Neuronal stem cell (in vitro differentiated cells): ENCODE measurements around the gene ZNF574.

Experiments
- DNase-seq: peaks from one replicate; pipeline ENCODE4 v3.0.0-alpha.2; 2013; ENCODE audit warnings: low spot score
- H2AFZ ChIP-seq: one replicate; pipeline ENCODE4 v1.6.1; 2013; ENCODE audit warnings: mild to moderate bottlenecking, low read length, inconsistent platforms
- H2AK5ac ChIP-seq: 2 replicates; pipeline ENCODE4 v1.6.1; 2013; ENCODE audit warnings: low read depth, mild to moderate bottlenecking, inconsistent platforms, low read length, moderate library complexity, mixed read lengths
- H2BK120ac ChIP-seq: 2 replicates; pipeline ENCODE4 v1.6.1; 2013; ENCODE audit warnings: low read depth, mild to moderate bottlenecking, inconsistent platforms, low read length, moderate library complexity, mixed read lengths
- H2BK12ac ChIP-seq: one replicate; pipeline ENCODE4 v1.6.1; 2013; ENCODE audit warnings: low read length, inconsistent platforms
- H2BK15ac ChIP-seq: 2 replicates; pipeline ENCODE4 v1.6.1; 2013; ENCODE audit warnings: mild to moderate bottlenecking, low read length, inconsistent platforms, mixed read lengths
- H2BK5ac ChIP-seq: one replicate; pipeline ENCODE4 v1.6.1; 2013; ENCODE audit warnings: inconsistent platforms, mild to moderate bottlenecking, low read length, moderate library complexity
- H3K14ac ChIP-seq: one replicate; pipeline ENCODE4 v1.6.1; 2013; ENCODE audit warnings: low read length, inconsistent platforms
- H3K18ac ChIP-seq: 2 replicates; pipeline ENCODE4 v1.6.1; 2013; ENCODE audit warnings: low read length, inconsistent platforms
- H3K23ac ChIP-seq: 2 replicates; pipeline ENCODE4 v1.6.1; 2013; ENCODE audit warnings: low read depth, mild to moderate bottlenecking, mixed read lengths, low read length, inconsistent platforms; ENCODE audit not compliant: poor library complexity
- H3K27ac ChIP-seq: replicated peaks from 3 replicates; pipeline ENCODE4 v1.5.1; 2013; ENCODE audit warnings: low read length, inconsistent platforms
- H3K27me3 ChIP-seq, 3 experiments: 2 replicates each; pipeline ENCODE4 v1.6.1; 2013; ENCODE audit warnings: low read length in 3 of 3, mild to moderate bottlenecking in 2 of 3, inconsistent platforms in 1 of 3, low read depth in 1 of 3, mixed read lengths in 1 of 3, moderate library complexity in 1 of 3; ENCODE audit not compliant: control insufficient read depth in 3 of 3, insufficient read depth in 3 of 3
- H3K36me3 ChIP-seq, 2 donors: replicated peaks in 1 of 2; 2 replicates each; pipeline ENCODE4 v1.6.1; 2013; ENCODE audit warnings: low read length in 2 of 2; ENCODE audit not compliant: control insufficient read depth in 2 of 2, insufficient read depth in 2 of 2
- H3K4ac ChIP-seq: 2 replicates; pipeline ENCODE4 v1.6.1; 2013; ENCODE audit warnings: inconsistent platforms, mild to moderate bottlenecking, low read length, moderate library complexity
- H3K4me1 ChIP-seq, 2 donors: 1 replicate in 1 of 2; 2 replicates in 1 of 2; pipeline ENCODE4 v1.6.1; 2013; ENCODE audit warnings: low read length in 2 of 2, low read depth in 1 of 2; ENCODE audit not compliant: control insufficient read depth in 2 of 2, insufficient read depth in 1 of 2
- H3K4me2 ChIP-seq: one replicate; pipeline ENCODE4 v1.6.1; 2013; ENCODE audit warnings: mild to moderate bottlenecking, low read length, inconsistent platforms; ENCODE audit not compliant: insufficient read depth, poor library complexity, severe bottlenecking
- H3K4me3 ChIP-seq, 2 donors: 2 replicates each; pipeline ENCODE4 v1.5.1; 2013; ENCODE audit warnings: low read length in 2 of 2, mild to moderate bottlenecking in 2 of 2, inconsistent platforms in 1 of 2, moderate library complexity in 1 of 2
- H3K79me1 ChIP-seq: one replicate; pipeline ENCODE4 v1.6.1; 2013; ENCODE audit warnings: low read depth, mild to moderate bottlenecking, inconsistent platforms, low read length, moderate library complexity
- H3K9ac ChIP-seq: one replicate; pipeline ENCODE4 v1.6.1; 2013; ENCODE audit warnings: mild to moderate bottlenecking, low read depth, low read length, inconsistent platforms; ENCODE audit not compliant: poor library complexity
- H3K9me3 ChIP-seq, 2 donors: replicated peaks in 1 of 2; 2 replicates each; pipeline versions ENCODE3 to v1.6.1; 2013; ENCODE audit warnings: low read length in 2 of 2, mild to moderate bottlenecking in 2 of 2, inconsistent platforms in 1 of 2, low read depth in 1 of 2, mixed read lengths in 1 of 2, moderate library complexity in 1 of 2; ENCODE audit not compliant: control insufficient read depth in 2 of 2, insufficient read depth in 1 of 2
- H4K8ac ChIP-seq: one replicate; pipeline ENCODE4 v1.6.1; 2013; ENCODE audit warnings: low read depth, mild to moderate bottlenecking, inconsistent platforms, low read length, moderate library complexity
- H4K91ac ChIP-seq: one replicate; pipeline ENCODE4 v1.6.1; 2013; ENCODE audit warnings: low read length, low read depth, mild to moderate bottlenecking, inconsistent platforms; ENCODE audit not compliant: poor library complexity
- WGBS, 2 donors: extraction: QIAGEN DNeasy Blood & Tissue Kit; methylation state at CpG; one replicate each; pipeline ENCODE4 v1.1.7; 2013; ENCODE audit warnings: missing lambda C conversion rate in 2 of 2, mixed read lengths in 1 of 2; ENCODE audit not compliant: insufficient read length in 2 of 2, insufficient replicate concordance in 1 of 2; ENCODE audit errors: extremely low coverage in 2 of 2; 5-methylcytosine and 5-hydroxymethylcytosine counted together

The ZNF574 gene

GRCh38 chr19:42091300-42091699, 15.3 kb downstream of the ZNF574 start:
- no peak overlapping the region for H3K4me3 ChIP-seq
- H2BK120ac ChIP-seq: no peak overlapping the region
- peak overlapping the region; percentile 49 for H2AK5ac ChIP-seq
- H3K23ac ChIP-seq: no peak overlapping the region
- H3K27me3 ChIP-seq: peaks cover 0 to 1% (median under 1%) of the 10 kb centered on the region in 3 experiments
- peak overlapping the region; percentile 52 for H3K18ac ChIP-seq
- no CpG with 5 or more reads among the region's 13 CpGs for WGBS, 2 donors
- H3K27ac ChIP-seq: no peak overlapping the region
- H3K79me1 ChIP-seq: no peaks in the 10 kb centered on the region
- no peak overlapping the region for H2BK5ac ChIP-seq
- peaks cover 8 to 20% of the 10 kb centered on the region in 2 donors for H3K4me1 ChIP-seq
- H2BK12ac ChIP-seq: no peak overlapping the region
- no peaks in the 10 kb centered on the region for H3K36me3 ChIP-seq
- H3K9ac ChIP-seq: no peak overlapping the region
- DNase-seq: no peak
- no peak overlapping the region for H4K8ac ChIP-seq
- no peak overlapping the region for H2AFZ ChIP-seq
- H3K4me2 ChIP-seq: no peak overlapping the region
- H3K9me3 ChIP-seq: no peaks in the 10 kb centered on the region
- no peak overlapping the region for H3K4ac ChIP-seq
- H3K14ac ChIP-seq: no peak overlapping the region
- no peak overlapping the region for H2BK15ac ChIP-seq
- no peak overlapping the region for H4K91ac ChIP-seq

GRCh38 chr19:42091742-42092141, 15.8 kb downstream of the ZNF574 start:
- no peak overlapping the region for H3K23ac ChIP-seq
- no peak overlapping the region for H4K91ac ChIP-seq
- peaks cover 0 to 1% of the 10 kb centered on the region in 2 donors for H3K36me3 ChIP-seq
- peaks cover 10 to 15% of the 10 kb centered on the region in 2 donors for H3K4me1 ChIP-seq
- H3K18ac ChIP-seq: peak overlapping the region; percentile 52
- H3K9me3 ChIP-seq: no peaks in the 10 kb centered on the region
- WGBS, 2 donors: no CpG with 5 or more reads among the region's 10 CpGs
- H3K4ac ChIP-seq: no peak overlapping the region
- no peak overlapping the region for H3K9ac ChIP-seq
- H3K14ac ChIP-seq: no peak overlapping the region
- peaks cover 2 to 6% (median 4%) of the 10 kb centered on the region in 3 experiments for H3K27me3 ChIP-seq
- H2BK5ac ChIP-seq: no peak overlapping the region
- H3K79me1 ChIP-seq: no peaks in the 10 kb centered on the region
- DNase-seq: no peak
- no peak overlapping the region for H2BK15ac ChIP-seq
- no peak overlapping the region for H4K8ac ChIP-seq
- no peak overlapping the region for H2AFZ ChIP-seq
- no peak overlapping the region for H3K4me2 ChIP-seq
- H2BK120ac ChIP-seq: no peak overlapping the region
- peak overlapping the region; percentile 34 for H2BK12ac ChIP-seq
- peak overlapping the region; percentile 49 for H2AK5ac ChIP-seq
- H3K4me3 ChIP-seq: no peak overlapping the region
- no peak overlapping the region for H3K27ac ChIP-seq

GRCh38 chr19:42092350-42092749, 16.4 kb downstream of the ZNF574 start:
- Histone ChIP-seq H3K27me3 (peaks cover 2 to 7% (median 4%) of the 10 kb centered on the region in 3 experiments), H4K8ac (no peak overlapping the region), H4K91ac (no peak overlapping the region), H3K4me2 (no peak overlapping the region), H3K4me1 (peaks cover 8 to 12% of the 10 kb centered on the region in 2 donors), H3K14ac (no peak overlapping the region), H3K18ac (no peak overlapping the region), H2AK5ac (peak overlapping the region; percentile 53), H2BK15ac (no peak overlapping the region), H2BK5ac (no peak overlapping the region), H2BK120ac (no peak overlapping the region), H3K4ac (no peak overlapping the region), H3K36me3 (peaks cover 0 to 1% of the 10 kb centered on the region in 2 donors), H3K4me3 (no peak overlapping the region), H3K23ac (peak overlapping the region; percentile 5), H2BK12ac (peak overlapping the region; percentile 4), H3K27ac (no peak overlapping the region), H2AFZ (no peak overlapping the region), H3K9ac (no peak overlapping the region), H3K79me1 (no peaks in the 10 kb centered on the region), H3K9me3 (no peaks in the 10 kb centered on the region)
- no peak for DNase-seq
- no CpG with 5 or more reads among the region's 5 CpGs for WGBS, 2 donors

- Histone ChIP-seq H3K9me3 (no peaks in the 10 kb centered on the region), H3K9ac (no peak overlapping the region), H3K4me3 (no peak overlapping the region), H2BK5ac (no peak overlapping the region), H4K8ac (no peak overlapping the region), H2BK120ac (no peak overlapping the region), H3K79me1 (no peaks in the 10 kb centered on the region), H2AK5ac (no peak overlapping the region), H4K91ac (no peak overlapping the region), H3K4ac (no peak overlapping the region), H2BK12ac (peak overlapping the region; percentile 16), H3K36me3 (peaks cover 0 to 1% of the 10 kb centered on the region in 2 donors), H3K27me3 (peaks cover 2 to 7% (median 4%) of the 10 kb centered on the region in 3 experiments), H3K4me1 (peaks cover 7 to 8% of the 10 kb centered on the region in 2 donors), H3K14ac (no peak overlapping the region), H3K27ac (no peak overlapping the region), H2AFZ (peak overlapping the region; percentile 73), H3K23ac (no peak overlapping the region), H2BK15ac (peak overlapping the region; percentile 38), H3K4me2 (no peak overlapping the region), H3K18ac (peak overlapping the region; percentile 29)
- DNase-seq: no peak
- WGBS, 2 donors: no CpG with 5 or more reads among the region's 4 CpGs
These were observed 17.5 kb downstream of the ZNF574 start for GRCh38 chr19:42093505-42093904.
